Measurements from ENCODE around the gene TAP2.

DNA sequence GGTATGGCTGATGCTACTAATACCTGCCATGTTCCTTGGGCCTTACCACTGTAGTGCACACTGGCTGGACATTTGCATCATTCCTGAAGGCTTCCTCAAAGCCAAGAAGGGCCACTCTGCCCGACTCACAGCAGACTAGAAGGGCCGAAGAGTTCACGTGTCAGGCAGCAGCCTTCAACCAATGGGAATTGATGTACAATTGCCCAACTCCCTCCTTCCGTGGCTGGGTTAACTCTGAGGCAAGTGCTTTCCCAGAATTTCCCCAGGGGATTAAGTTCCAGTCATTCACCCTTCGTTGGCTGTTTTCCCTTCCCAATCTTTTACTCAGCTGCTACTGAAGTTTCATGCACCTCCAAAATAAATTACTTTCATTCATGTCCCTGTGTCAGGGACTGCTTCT is 45.2 kb upstream of the TAP2 start:
- TF ChIP-seq TAF1 (IDR thresholded peaks at IDR 0.05; ENCODE audit: borderline replicate concordance, insufficient read depth, low read length) (no peak), POLR2AphosphoS5 (IDR thresholded peaks at IDR 0.05; ENCODE audit: low read depth, low read length) (no peak), SIN3A (IDR thresholded peaks at IDR 0.05; ENCODE audit: borderline replicate concordance, insufficient read depth, low read length) (no peak), FOXP2 (optimal IDR thresholded peaks at IDR 0.05; ENCODE audit: borderline replicate concordance, extremely low read depth, extremely low read length, insufficient read depth) (no peak)
- TF ChIP-seq, protein P1, sequence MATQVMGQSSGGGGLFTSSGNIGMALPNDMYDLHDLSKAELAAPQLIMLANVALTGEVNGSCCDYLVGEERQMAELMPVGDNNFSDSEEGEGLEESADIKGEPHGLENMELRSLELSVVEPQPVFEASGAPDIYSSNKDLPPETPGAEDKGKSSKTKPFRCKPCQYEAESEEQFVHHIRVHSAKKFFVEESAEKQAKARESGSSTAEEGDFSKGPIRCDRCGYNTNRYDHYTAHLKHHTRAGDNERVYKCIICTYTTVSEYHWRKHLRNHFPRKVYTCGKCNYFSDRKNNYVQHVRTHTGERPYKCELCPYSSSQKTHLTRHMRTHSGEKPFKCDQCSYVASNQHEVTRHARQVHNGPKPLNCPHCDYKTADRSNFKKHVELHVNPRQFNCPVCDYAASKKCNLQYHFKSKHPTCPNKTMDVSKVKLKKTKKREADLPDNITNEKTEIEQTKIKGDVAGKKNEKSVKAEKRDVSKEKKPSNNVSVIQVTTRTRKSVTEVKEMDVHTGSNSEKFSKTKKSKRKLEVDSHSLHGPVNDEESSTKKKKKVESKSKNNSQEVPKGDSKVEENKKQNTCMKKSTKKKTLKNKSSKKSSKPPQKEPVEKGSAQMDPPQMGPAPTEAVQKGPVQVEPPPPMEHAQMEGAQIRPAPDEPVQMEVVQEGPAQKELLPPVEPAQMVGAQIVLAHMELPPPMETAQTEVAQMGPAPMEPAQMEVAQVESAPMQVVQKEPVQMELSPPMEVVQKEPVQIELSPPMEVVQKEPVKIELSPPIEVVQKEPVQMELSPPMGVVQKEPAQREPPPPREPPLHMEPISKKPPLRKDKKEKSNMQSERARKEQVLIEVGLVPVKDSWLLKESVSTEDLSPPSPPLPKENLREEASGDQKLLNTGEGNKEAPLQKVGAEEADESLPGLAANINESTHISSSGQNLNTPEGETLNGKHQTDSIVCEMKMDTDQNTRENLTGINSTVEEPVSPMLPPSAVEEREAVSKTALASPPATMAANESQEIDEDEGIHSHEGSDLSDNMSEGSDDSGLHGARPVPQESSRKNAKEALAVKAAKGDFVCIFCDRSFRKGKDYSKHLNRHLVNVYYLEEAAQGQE (IDR thresholded peaks at IDR 0.05; ENCODE audit: insufficient read depth in 1 of 2, low read depth in 2 of 2, low read length in 2 of 2): no peak

Measured in PFSK-1 (cell line).